ENCODE measurements around the gene CFAP410.

CFAP410 gene

GRCh38 chr21:44331209-44331608, 8.0 kb downstream of the CFAP410 start:
- no peak for DNase-seq (ENCODE audit: low read depth in 2 of 2)

GRCh38 chr21:44330698-44331097, 8.5 kb downstream of the CFAP410 start:
- no peak for DNase-seq (ENCODE audit: low read depth in 2 of 2)

GRCh38 chr21:44329971-44330681, 9.1 kb downstream of the CFAP410 start:
- DNase-seq (ENCODE audit: low read depth in 2 of 2) = no peak

- DNase-seq (ENCODE audit: low read depth in 2 of 2) = no peak
Observed at GRCh38 chr21:44329086-44329889, 9.9 kb downstream of the CFAP410 start.

GRCh38 chr21:44328242-44328895, 10.8 kb downstream of the CFAP410 start:
- no peak for DNase-seq (ENCODE audit: low read depth in 2 of 2)

GRCh38 chr21:44327603-44327974, 11.6 kb downstream of the CFAP410 start:
- DNase-seq (ENCODE audit: low read depth in 2 of 2) = no peak

GRCh38 chr21:44326716-44327602, 12.2 kb downstream of the CFAP410 start:
- DNase-seq (ENCODE audit: low read depth in 2 of 2) = no peak

GRCh38 chr21:44326272-44326647, 12.9 kb downstream of the CFAP410 start:
- DNase-seq (ENCODE audit: low read depth in 2 of 2) = no peak

GRCh38 chr21:44325386-44326271, 13.6 kb downstream of the CFAP410 start:
- no peak for DNase-seq (ENCODE audit: low read depth in 2 of 2)

GRCh38 chr21:44324854-44325107, 14.4 kb downstream of the CFAP410 start:
- DNase-seq (ENCODE audit: low read depth in 2 of 2) = no peak

- DNase-seq (ENCODE audit: low read depth in 2 of 2) = no peak
Observed at GRCh38 chr21:44324106-44324853, 14.9 kb downstream of the CFAP410 start.

- DNase-seq (ENCODE audit: low read depth in 2 of 2) = no peak
Observed at GRCh38 chr21:44323591-44323990, 15.6 kb downstream of the CFAP410 start.

GRCh38 chr21:44322621-44323325, 16.4 kb downstream of the CFAP410 start:
- no peak for DNase-seq (ENCODE audit: low read depth in 2 of 2)

GRCh38 chr21:44321846-44322450, 17.2 kb downstream of the CFAP410 start:
- DNase-seq (ENCODE audit: low read depth in 2 of 2) = no peak

GRCh38 chr21:44320847-44321246, 18.3 kb downstream of the CFAP410 start:
- no peak for DNase-seq (ENCODE audit: low read depth in 2 of 2)

GRCh38 chr21:44319407-44320065, 19.7 kb downstream of the CFAP410 start:
- no peak for DNase-seq (ENCODE audit: low read depth in 2 of 2)

- no peak for DNase-seq (ENCODE audit: low read depth in 2 of 2)
Observed at GRCh38 chr21:44318489-44319285, 20.5 kb downstream of the CFAP410 start.

- no peak for DNase-seq (ENCODE audit: low read depth in 2 of 2)
Observed at GRCh38 chr21:44317871-44318270, 21.3 kb downstream of the CFAP410 start.

All from stimulated activated CD8-positive, alpha-beta memory T cell treated with anti-CD3 and anti-CD28 coated beads, Interleukin-2, amount 100 ng/mL, for 1 hour (primary cell).